ENCODE data around the gene CXCL8.

DNA sequence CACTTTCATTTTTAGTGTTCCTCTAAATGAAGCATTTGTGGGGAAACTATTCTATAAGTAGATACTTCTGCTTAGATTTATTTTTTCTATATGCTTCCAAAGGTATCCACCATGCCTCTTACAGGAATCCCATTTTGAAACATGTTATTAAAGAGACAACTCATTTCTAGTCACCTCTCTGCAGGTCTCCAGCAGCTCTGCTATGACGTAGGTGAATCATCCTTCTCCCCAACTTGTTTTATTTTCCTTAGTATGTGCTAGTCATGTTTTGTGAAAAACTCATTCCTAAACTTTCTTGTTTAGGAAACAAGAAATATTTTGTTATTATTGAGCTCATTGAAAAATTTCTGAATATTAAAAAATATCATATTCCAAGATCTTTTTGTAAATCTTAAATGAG lies 12.8 kb downstream of the CXCL8 start:
- TF ChIP-seq CTCF (IDR thresholded peaks at IDR 0.05) (no peak), EP300 (IDR thresholded peaks at IDR 0.05) (no peak)
